Mesenchymal stem cell (in vitro differentiated cells and primary cell): ENCODE results near the gene MIPOL1.
"Not testable (repeated sequence)": the region's sequence is repeated elsewhere in the genome, so short reads cannot be mapped to it uniquely, and the experiment has no call there.

ENCODE experiments used
- DNase-seq: peaks from one replicate; pipeline ENCODE4 v3.0.0-alpha.2; 2013
- H2AFZ ChIP-seq: one replicate; pipeline ENCODE4 v1.6.1; 2013; ENCODE audit warnings: low read depth, mild to moderate bottlenecking, control low read depth, inconsistent platforms, low read length, moderate library complexity
- H2AK5ac ChIP-seq: 2 replicates; pipeline ENCODE4 v1.6.1; 2013; ENCODE audit warnings: low read length, moderate library complexity, mild to moderate bottlenecking, inconsistent platforms; ENCODE audit not compliant: severe bottlenecking
- H2BK120ac ChIP-seq: one replicate; pipeline ENCODE4 v1.6.1; 2013; ENCODE audit warnings: low read depth, mild to moderate bottlenecking, inconsistent platforms, low read length, moderate library complexity
- H2BK12ac ChIP-seq, 2 experiments: one replicate each; pipeline ENCODE4 v1.6.1; 2013; ENCODE audit warnings: inconsistent platforms in 2 of 2, low read length in 2 of 2, mild to moderate bottlenecking in 2 of 2, moderate library complexity in 2 of 2, control low read depth in 1 of 2
- H2BK15ac ChIP-seq: one replicate; pipeline ENCODE4 v1.6.1; 2013; ENCODE audit warnings: mild to moderate bottlenecking, low read depth, inconsistent platforms; ENCODE audit not compliant: poor library complexity, severe bottlenecking
- H2BK5ac ChIP-seq: 2 replicates; pipeline ENCODE4 v1.6.1; 2013; ENCODE audit warnings: low read depth, mild to moderate bottlenecking, low read length, control low read depth, inconsistent platforms; ENCODE audit not compliant: poor library complexity, severe bottlenecking
- H3K14ac ChIP-seq, 2 experiments: one replicate each; pipeline ENCODE4 v1.6.1; 2013; ENCODE audit warnings: inconsistent platforms in 2 of 2, low read length in 2 of 2, control low read depth in 1 of 2, mild to moderate bottlenecking in 1 of 2, moderate library complexity in 1 of 2
- H3K18ac ChIP-seq, 2 experiments: one replicate each; pipeline ENCODE4 v1.6.1; 2013; ENCODE audit warnings: inconsistent platforms in 2 of 2, low read length in 2 of 2, control low read depth in 1 of 2, low read depth in 1 of 2, mild to moderate bottlenecking in 1 of 2
- H3K23ac ChIP-seq, 2 experiments: one replicate each; pipeline ENCODE4 v1.6.1; 2013; ENCODE audit warnings: inconsistent platforms in 2 of 2, low read length in 2 of 2, mild to moderate bottlenecking in 2 of 2, moderate library complexity in 2 of 2, control low read depth in 1 of 2
- H3K27ac ChIP-seq: 2 replicates; pipeline ENCODE4 v1.5.1; 2013; ENCODE audit warnings: mild to moderate bottlenecking, moderate library complexity, low read length, control low read depth, inconsistent platforms; ENCODE audit not compliant: poor library complexity, severe bottlenecking
- H3K27me3 ChIP-seq, 2 experiments: 2 replicates each; pipeline versions ENCODE4 v1.6.1 to v1.7.0; 2013; ENCODE audit warnings: low read length in 2 of 2, mild to moderate bottlenecking in 2 of 2, moderate library complexity in 2 of 2, control low read depth in 1 of 2, inconsistent platforms in 1 of 2; ENCODE audit not compliant: control insufficient read depth in 1 of 2, insufficient read depth in 1 of 2
- H3K36me3 ChIP-seq, 2 experiments: 2 replicates each; pipeline versions ENCODE4 v1.6.1 to v1.7.0; 2013; ENCODE audit warnings: low read length in 2 of 2, control low read depth in 1 of 2, inconsistent platforms in 1 of 2, low read depth in 1 of 2, mild to moderate bottlenecking in 1 of 2; ENCODE audit not compliant: insufficient read depth in 2 of 2, control insufficient read depth in 1 of 2
- H3K4ac ChIP-seq, 2 experiments: one replicate each; pipeline ENCODE4 v1.6.1; 2013; ENCODE audit warnings: inconsistent platforms in 2 of 2, low read length in 2 of 2, mild to moderate bottlenecking in 2 of 2, moderate library complexity in 2 of 2, control low read depth in 1 of 2, low read depth in 1 of 2
- H3K4me1 ChIP-seq: 2 replicates; pipeline ENCODE4 v1.6.1; 2013; ENCODE audit warnings: low read depth, low read length, control low read depth; ENCODE audit not compliant: control insufficient read depth, insufficient read depth
- H3K4me2 ChIP-seq: 2 replicates; pipeline ENCODE4 v1.6.1; 2013; ENCODE audit warnings: low read length, mild to moderate bottlenecking, inconsistent platforms; ENCODE audit not compliant: poor library complexity, severe bottlenecking
- H3K4me3 ChIP-seq, 2 experiments: 2 replicates each; pipeline versions ENCODE4 v1.5.1 to v1.7.0; 2013; ENCODE audit warnings: low read length in 2 of 2, mild to moderate bottlenecking in 2 of 2, control low read depth in 1 of 2, low read depth in 1 of 2; ENCODE audit not compliant: insufficient read depth in 1 of 2
- H3K79me1 ChIP-seq: replicated peaks from 2 replicates; pipeline ENCODE4 v1.6.1; 2013; ENCODE audit warnings: mild to moderate bottlenecking, control low read depth, low read length, inconsistent platforms; ENCODE audit not compliant: poor library complexity, severe bottlenecking
- H3K9ac ChIP-seq: 2 replicates; pipeline ENCODE4 v1.7.0; 2013; ENCODE audit warnings: mild to moderate bottlenecking, low read length, moderate library complexity
- H3K9me3 ChIP-seq: 2 replicates; pipeline ENCODE4 v1.7.0; 2013; ENCODE audit warnings: mild to moderate bottlenecking, low read length; ENCODE audit not compliant: control insufficient read depth
- H4K8ac ChIP-seq: one replicate; pipeline ENCODE4 v1.6.1; 2013; ENCODE audit warnings: inconsistent platforms, mild to moderate bottlenecking, low read length, moderate library complexity
- H4K91ac ChIP-seq: one replicate; pipeline ENCODE4 v1.6.1; 2013; ENCODE audit warnings: mild to moderate bottlenecking, low read length, inconsistent platforms
- WGBS: methylation state at CpG from one replicate; pipeline ENCODE4 v1.1.7; 2013; ENCODE audit warnings: mixed read lengths; 5-methylcytosine and 5-hydroxymethylcytosine counted together

Gene MIPOL1

DNA sequence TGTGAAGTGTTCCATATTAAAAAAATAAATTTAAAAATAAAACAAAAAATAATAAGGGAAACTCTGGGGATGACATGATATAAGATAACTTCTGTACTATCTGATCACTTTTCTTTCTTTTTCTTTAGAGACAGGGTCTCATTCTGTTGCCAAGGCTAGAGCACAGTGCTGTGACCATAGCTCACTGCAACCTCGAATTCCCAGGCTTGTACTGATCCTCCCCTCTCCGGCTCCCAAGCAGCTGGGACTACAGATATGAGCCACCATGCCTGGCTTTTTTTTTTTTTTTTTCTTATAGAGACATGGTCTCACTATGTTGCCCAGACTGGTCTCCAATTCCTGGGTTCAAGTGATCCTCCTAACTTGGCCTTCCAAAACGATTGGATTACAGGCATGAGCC lies 10.4 kb upstream of the MIPOL1 start:
- no peak overlapping the region for H3K4ac ChIP-seq
- H2AFZ ChIP-seq = no peak overlapping the region
- no peak overlapping the region for H3K18ac ChIP-seq
- H3K27me3 ChIP-seq = no peaks in the 10 kb centered on the region
- H2BK5ac ChIP-seq = no peak overlapping the region
- no peak overlapping the region for H3K4me3 ChIP-seq
- no peak overlapping the region for H3K9ac ChIP-seq
- H2BK15ac ChIP-seq = no peak overlapping the region
- H3K4me1 ChIP-seq = no peaks in the 10 kb centered on the region
- no peaks in the 10 kb centered on the region for H3K79me1 ChIP-seq
- no peaks in the 10 kb centered on the region for H3K36me3 ChIP-seq
- H3K27ac ChIP-seq = no peak overlapping the region
- peak overlapping the region; percentile 77 for H4K8ac ChIP-seq
- H2BK12ac ChIP-seq = no peak overlapping the region
- H2BK120ac ChIP-seq = no peak overlapping the region
- no peak overlapping the region for H3K4me2 ChIP-seq
- no peak overlapping the region for H3K23ac ChIP-seq
- H2AK5ac ChIP-seq = no peak overlapping the region
- 87% methylated on average over 3 of the region's 3 CpGs for WGBS
- no peak for DNase-seq
- H4K91ac ChIP-seq = no peak overlapping the region
- H3K9me3 ChIP-seq = no peaks in the 10 kb centered on the region
- H3K14ac ChIP-seq = no peak overlapping the region

- H4K8ac ChIP-seq = peak overlapping the region; percentile 29
- H3K27me3 ChIP-seq, H3K4me3 ChIP-seq, H3K23ac ChIP-seq, H2BK15ac ChIP-seq, H3K4me2 ChIP-seq, H3K27ac ChIP-seq, H3K79me1 ChIP-seq, H3K9me3 ChIP-seq, H3K18ac ChIP-seq, DNase-seq, H2AFZ ChIP-seq, H2BK120ac ChIP-seq, H3K4ac ChIP-seq, H3K14ac ChIP-seq, H3K4me1 ChIP-seq, H2BK5ac ChIP-seq, H2BK12ac ChIP-seq, H2AK5ac ChIP-seq, H3K36me3 ChIP-seq, H3K9ac ChIP-seq, H4K91ac ChIP-seq: not testable (repeated sequence)
- 81% methylated on average over 9 of the region's 9 CpGs for WGBS
Observed at GRCh38 chr14:37187840-37188577, 9.7 kb upstream of the MIPOL1 start.

DNA sequence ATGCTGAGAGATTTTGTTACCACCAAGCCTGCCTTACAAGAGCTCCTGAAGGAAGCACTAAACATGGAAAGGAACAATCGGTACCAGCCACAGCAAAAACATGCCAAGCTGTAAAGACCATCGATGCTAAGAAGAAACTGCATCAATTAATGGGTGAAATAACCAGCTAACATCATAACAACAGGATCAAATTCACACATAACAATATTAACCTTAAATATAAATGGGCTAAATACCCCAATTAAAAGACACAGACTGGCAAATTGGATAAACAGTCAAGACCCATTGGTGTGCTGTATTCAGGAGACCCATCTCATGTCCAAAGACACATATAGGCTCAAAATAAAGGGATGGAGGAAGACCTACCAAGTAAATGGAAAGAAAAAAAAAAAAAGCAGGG lies 8.0 kb upstream of the MIPOL1 start:
- not testable (repeated sequence) for H2BK15ac ChIP-seq, H3K4me2 ChIP-seq, H4K91ac ChIP-seq, H2AFZ ChIP-seq, H3K18ac ChIP-seq, H3K23ac ChIP-seq, H2BK12ac ChIP-seq, H2BK120ac ChIP-seq, H3K14ac ChIP-seq, H3K4me1 ChIP-seq, H3K27me3 ChIP-seq, H3K36me3 ChIP-seq, H3K9me3 ChIP-seq, H2AK5ac ChIP-seq, H4K8ac ChIP-seq, H3K27ac ChIP-seq, H3K4me3 ChIP-seq, H3K9ac ChIP-seq, H2BK5ac ChIP-seq, H3K79me1 ChIP-seq, DNase-seq, H3K4ac ChIP-seq
- 100% methylated on average over 2 of the region's 2 CpGs for WGBS

GRCh38 chr14:37194698-37195097 lies 3.0 kb upstream of the MIPOL1 start:
- peaks cover 2% of the 10 kb centered on the region for H3K4me1 ChIP-seq
- 22% methylated on average over 1 of the region's 2 CpGs for WGBS

More at GRCh38 chr14:37194698-37195097, 3.0 kb upstream of the MIPOL1 start:
- Histone ChIP-seq H3K9me3 (no peaks in the 10 kb centered on the region), H4K91ac (no peak overlapping the region), H2AK5ac (no peak overlapping the region), H2BK12ac (no peak overlapping the region), H3K18ac (no peak overlapping the region), H3K36me3 (no peaks in the 10 kb centered on the region), H3K27ac (no peak overlapping the region), H2AFZ (no peak overlapping the region), H4K8ac (no peak overlapping the region), H3K27me3 (no peaks in the 10 kb centered on the region), H3K79me1 (no peaks in the 10 kb centered on the region), H2BK120ac (peak overlapping the region; percentile 42), H3K4me2 (no peak overlapping the region), H3K14ac (no peak overlapping the region), H2BK15ac (no peak overlapping the region), H3K4ac (no peak overlapping the region), H3K23ac (no peak overlapping the region), H3K9ac (no peak overlapping the region), H3K4me3 (no peak overlapping the region), H2BK5ac (no peak overlapping the region)
- peak; percentile 24 for DNase-seq
